K562 (cell line): ENCODE data around the gene YAE1.

Source experiments
- FOXK1 ChIP-seq: sonication (generic); formaldehyde crosslinking; IDR thresholded peaks from 2 replicates; pipeline ENCODE4 v1.8.0; 2022; ENCODE audit warnings: missing genetic modification reagents, mild to moderate bottlenecking, borderline replicate concordance
- MECOM ChIP-seq: fragments of 250-450 bp; sonication (Bioruptor Pico); IDR thresholded peaks from 2 replicates; pipeline ENCODE4 v1.8.0; 2022; ENCODE audit warnings: inconsistent platforms
- ZNF143 ChIP-seq: sonication (generic); formaldehyde crosslinking; IDR thresholded peaks from 2 replicates; pipeline ENCODE4 v1.9.0; 2022; ENCODE audit warnings: mild to moderate bottlenecking, missing genetic modification reagents
- ZNF76 ChIP-seq: fragments of 250-450 bp; sonication (Bioruptor Pico); IDR thresholded peaks from 2 replicates; pipeline ENCODE4 v1.4.0; 2020; ENCODE audit warnings: mild to moderate bottlenecking, moderate library complexity, borderline replicate concordance
- TF ChIP-seq, protein P1 (sequence below): sonication (generic); formaldehyde crosslinking; IDR thresholded peaks from 2 replicates; pipeline ENCODE4 v1.8.1; 2023; ENCODE audit warnings: mild to moderate bottlenecking, missing genetic modification reagents

GRCh38 chr7:39620486-39620885 lies 54.3 kb downstream of the YAE1 start:
- TF ChIP-seq MECOM (CRISPR knock-in tag) (no peak), ZNF76 (no peak), ZNF143 (CRISPR knock-in tag) (no peak), FOXK1 (CRISPR knock-in tag) (no peak)
- TF ChIP-seq, protein P1, sequence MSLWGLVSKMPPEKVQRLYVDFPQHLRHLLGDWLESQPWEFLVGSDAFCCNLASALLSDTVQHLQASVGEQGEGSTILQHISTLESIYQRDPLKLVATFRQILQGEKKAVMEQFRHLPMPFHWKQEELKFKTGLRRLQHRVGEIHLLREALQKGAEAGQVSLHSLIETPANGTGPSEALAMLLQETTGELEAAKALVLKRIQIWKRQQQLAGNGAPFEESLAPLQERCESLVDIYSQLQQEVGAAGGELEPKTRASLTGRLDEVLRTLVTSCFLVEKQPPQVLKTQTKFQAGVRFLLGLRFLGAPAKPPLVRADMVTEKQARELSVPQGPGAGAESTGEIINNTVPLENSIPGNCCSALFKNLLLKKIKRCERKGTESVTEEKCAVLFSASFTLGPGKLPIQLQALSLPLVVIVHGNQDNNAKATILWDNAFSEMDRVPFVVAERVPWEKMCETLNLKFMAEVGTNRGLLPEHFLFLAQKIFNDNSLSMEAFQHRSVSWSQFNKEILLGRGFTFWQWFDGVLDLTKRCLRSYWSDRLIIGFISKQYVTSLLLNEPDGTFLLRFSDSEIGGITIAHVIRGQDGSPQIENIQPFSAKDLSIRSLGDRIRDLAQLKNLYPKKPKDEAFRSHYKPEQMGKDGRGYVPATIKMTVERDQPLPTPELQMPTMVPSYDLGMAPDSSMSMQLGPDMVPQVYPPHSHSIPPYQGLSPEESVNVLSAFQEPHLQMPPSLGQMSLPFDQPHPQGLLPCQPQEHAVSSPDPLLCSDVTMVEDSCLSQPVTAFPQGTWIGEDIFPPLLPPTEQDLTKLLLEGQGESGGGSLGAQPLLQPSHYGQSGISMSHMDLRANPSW (CRISPR knock-in tag) = no peak
